Bronchial epithelial cell (primary cell): Measurements from ENCODE around the gene LRRK2. TPM values are rescaled to one million over a fixed set of nuclear protein-coding genes. Genes with fewer than 3 reads are reported as not detected.

Experiments used
- DNase-seq: peaks from one replicate; pipeline ENCODE4 v3.0.0-alpha.2; 2010; ENCODE audit warnings: low read depth
- FAIRE-seq: peaks from 2 replicates; lab custom pipeline; 2011; peaks lifted over from hg19 to GRCh38; lab: Jason Lieb, UNC
- H3K27me3 ChIP-seq: 2 replicates; pipeline ENCODE4 v1.5.1; 2011; ENCODE audit warnings: low read length; ENCODE audit not compliant: control insufficient read depth, insufficient read depth
- H3K36me3 ChIP-seq: 2 replicates; pipeline ENCODE4 v1.5.1; 2011; ENCODE audit warnings: low read length; ENCODE audit not compliant: control insufficient read depth, insufficient read depth
- H3K4me3 ChIP-seq: 2 replicates; pipeline ENCODE4 v1.5.1; 2011; ENCODE audit warnings: mild to moderate bottlenecking, low read depth, low read length, control low read depth
- CTCF ChIP-seq: IDR thresholded peaks from 2 replicates; pipeline ENCODE4 v1.5.1; 2011; ENCODE audit warnings: mild to moderate bottlenecking, moderate library complexity, low read length, control low read depth, inconsistent platforms; ENCODE audit not compliant: insufficient read depth, severe bottlenecking
- total RNA-seq: library from RNA; depleted of rRNA; stranded (reverse); fragments of >200 nt; gene quantifications from 2 replicates; pipeline ENCODE4 v1.2.1, GENCODE V29; 2014

Gene LRRK2
- total RNA-seq, 1 donor from 2014 or later: 0.26 TPM

- peak; percentile 80 for DNase-seq
- no peak for FAIRE-seq
- no peak for TF ChIP-seq CTCF
Observed at GRCh38 chr12:40215982-40216381, 8.8 kb upstream of the LRRK2 start.

DNA sequence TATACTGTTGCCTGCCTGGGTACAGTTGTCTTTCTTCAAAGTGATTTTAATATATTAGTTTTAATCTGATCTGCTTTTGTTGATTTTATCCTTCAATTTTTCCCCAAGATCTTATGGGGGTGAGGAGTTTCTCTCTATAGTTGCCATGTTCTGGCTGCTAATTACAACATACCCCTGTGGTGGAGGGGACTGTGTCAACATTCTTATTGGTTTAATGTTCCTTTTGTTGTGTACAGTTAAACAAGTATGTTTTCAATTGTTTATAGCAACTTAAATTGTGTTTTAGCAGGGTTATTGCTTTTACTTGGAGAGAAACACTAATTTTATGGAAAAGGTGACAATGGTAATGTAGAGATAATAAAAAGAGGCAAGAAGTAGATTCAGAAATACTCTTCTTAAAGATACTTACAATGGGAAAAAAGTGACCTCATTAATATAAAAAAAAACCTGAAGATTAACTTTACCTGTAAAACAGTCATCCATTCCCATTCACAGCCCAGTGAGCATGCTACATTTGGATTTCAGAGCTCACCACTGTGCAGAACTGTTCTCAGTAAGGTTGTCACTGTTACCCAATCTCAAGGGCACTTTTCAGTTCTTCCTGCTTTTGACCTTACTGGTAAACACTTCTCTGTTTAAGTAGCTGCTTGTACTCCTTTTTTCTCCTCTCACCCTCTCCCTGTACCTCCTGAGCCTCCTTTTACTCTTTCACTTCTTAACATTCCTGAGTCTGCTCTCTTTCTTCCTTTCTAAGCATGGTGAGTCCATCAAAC lies 8.1 kb upstream of the LRRK2 start:
- H3K27me3 ChIP-seq: no peaks in the 10 kb centered on the region
- no peak for FAIRE-seq
- H3K36me3 ChIP-seq: no peaks in the 10 kb centered on the region
- no peak for DNase-seq
- no peak for TF ChIP-seq CTCF
- no peak overlapping the region for H3K4me3 ChIP-seq

More at GRCh38 chr12:40215982-40216381, 8.8 kb upstream of the LRRK2 start:
- Histone ChIP-seq H3K4me3 (no peak overlapping the region), H3K27me3 (no peaks in the 10 kb centered on the region), H3K36me3 (no peaks in the 10 kb centered on the region)

DNA sequence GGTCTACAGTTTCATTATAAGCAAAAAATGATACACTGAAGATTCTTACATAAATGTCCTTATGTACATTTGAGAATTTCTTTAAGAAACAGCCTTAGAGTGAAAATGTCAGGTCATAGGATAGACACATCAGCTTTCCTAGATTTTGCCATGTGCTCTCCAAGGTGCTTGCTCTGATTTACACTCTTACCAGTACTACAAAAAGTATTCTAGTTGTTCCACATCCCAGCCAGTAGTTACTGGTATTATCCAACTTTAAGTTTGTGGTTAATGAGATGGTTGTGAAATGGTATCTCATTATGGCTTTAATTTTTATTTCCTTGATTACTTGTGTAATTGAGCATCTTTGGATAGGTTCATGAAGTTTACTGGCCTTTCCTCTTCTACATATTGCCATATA lies 5.0 kb upstream of the LRRK2 start:
- no peak overlapping the region for H3K4me3 ChIP-seq
- FAIRE-seq (no peak), DNase-seq (no peak)
- H3K36me3 ChIP-seq: no peaks in the 10 kb centered on the region
- no peak for TF ChIP-seq CTCF
- no peaks in the 10 kb centered on the region for H3K27me3 ChIP-seq

DNA sequence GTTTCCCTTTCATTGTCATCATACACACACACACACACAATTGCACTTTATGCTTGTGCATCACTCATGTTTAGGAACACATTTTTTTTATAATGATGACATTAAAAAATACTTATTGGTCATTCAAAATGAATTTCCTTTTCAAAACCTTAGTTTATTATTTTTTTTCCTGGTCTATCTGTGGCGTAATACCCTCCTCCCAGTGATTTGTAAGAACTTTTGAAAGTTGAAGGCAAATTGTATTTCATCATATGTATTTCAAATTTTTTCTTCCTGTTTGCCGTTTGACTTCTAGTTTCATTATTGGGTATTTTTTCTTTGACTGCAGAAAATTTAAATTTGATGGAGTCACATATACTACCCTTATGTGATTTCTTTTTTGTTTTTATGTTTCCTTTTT lies 2.5 kb upstream of the LRRK2 start:
- Histone ChIP-seq H3K36me3 (no peaks in the 10 kb centered on the region), H3K27me3 (no peaks in the 10 kb centered on the region), H3K4me3 (no peak overlapping the region)
- DNase-seq: no peak
- FAIRE-seq: no peak
- TF ChIP-seq CTCF: no peak

DNA sequence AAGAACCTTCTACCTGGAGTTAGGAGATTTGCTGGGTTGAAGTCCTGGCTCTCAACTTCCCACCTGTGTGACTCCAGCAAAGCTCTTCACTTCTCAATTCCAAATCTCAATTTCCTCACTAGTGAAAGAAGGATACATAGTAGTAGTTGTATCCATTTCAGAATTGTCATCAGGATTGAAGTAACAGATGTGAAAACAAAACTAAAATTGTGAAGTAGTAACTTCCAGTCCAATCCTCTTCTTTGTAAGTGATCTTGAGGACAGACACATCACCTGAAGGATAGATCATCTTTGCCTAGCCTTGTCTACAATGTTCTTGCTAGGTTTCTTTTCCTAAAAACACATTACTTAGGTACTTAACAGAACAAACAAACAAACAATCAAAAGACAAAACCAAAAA lies 1.2 kb upstream of the LRRK2 start:
- DNase-seq (no peak), FAIRE-seq (no peak)
- Histone ChIP-seq H3K27me3 (no peaks in the 10 kb centered on the region), H3K36me3 (no peaks in the 10 kb centered on the region), H3K4me3 (no peak overlapping the region)
- TF ChIP-seq CTCF: no peak

- FAIRE-seq: peak; percentile 13
Observed at GRCh38 chr12:40225337-40225983, 663 bp downstream of the LRRK2 start.

More at GRCh38 chr12:40225337-40225983, 663 bp downstream of the LRRK2 start:
- Histone ChIP-seq H3K36me3 (no peaks in the 10 kb centered on the region), H3K27me3 (no peaks in the 10 kb centered on the region), H3K4me3 (peak overlapping the region; percentile 69)
- no peak for TF ChIP-seq CTCF
- DNase-seq: no peak
